Spinal cord (tissue), 10 donors: ENCODE measurements around the gene FSTL3. TPM values are rescaled to one million over a fixed set of nuclear protein-coding genes. Genes with fewer than 3 reads are reported as not detected.
"Not testable (repeated sequence)": the region's sequence is repeated elsewhere in the genome, so short reads cannot be mapped to it uniquely, and the experiment has no call there.

Experiments
- DNase-seq, 6 donors: peaks; one replicate each; pipeline versions ENCODE4 v3.0.0 to v3.0.0-alpha.2; 2013 to 2015; ENCODE audit warnings: low spot score in 6 of 6, low read depth in 4 of 6
- H3K27ac ChIP-seq: one replicate; pipeline ENCODE4 v1.5.1; 2013; ENCODE audit warnings: low read depth, low read length, control low read depth
- H3K27me3 ChIP-seq: one replicate; pipeline ENCODE4 v1.6.1; 2013; ENCODE audit warnings: low read length; ENCODE audit not compliant: control insufficient read depth, insufficient read depth
- H3K36me3 ChIP-seq: one replicate; pipeline ENCODE4 v1.6.1; 2013; ENCODE audit warnings: low read length; ENCODE audit not compliant: control insufficient read depth, insufficient read depth
- H3K4me1 ChIP-seq: one replicate; pipeline ENCODE4 v1.6.1; 2013; ENCODE audit warnings: low read length; ENCODE audit not compliant: control insufficient read depth, insufficient read depth
- H3K4me3 ChIP-seq: one replicate; pipeline ENCODE4 v1.5.1; 2013; ENCODE audit warnings: low read depth, low read length, control low read depth
- H3K9me3 ChIP-seq: one replicate; pipeline ENCODE4 v1.6.1; 2013; ENCODE audit warnings: low read length; ENCODE audit not compliant: control insufficient read depth, insufficient read depth
- WGBS: methylation state at CpG from one replicate; pipeline ENCODE4 v1.1.5; 2013; ENCODE audit warnings: missing lambda C conversion rate; ENCODE audit not compliant: insufficient coverage; 5-methylcytosine and 5-hydroxymethylcytosine counted together
- polyA plus RNA-seq, 2 donors: library from polyadenylated mRNA; unstranded; fragments of 120-200 nt; gene quantifications; one replicate each; pipeline ENCODE4 v1.2.1, GENCODE V29; 2013; ENCODE audit not compliant: insufficient read length in 2 of 2
- total RNA-seq, 2 donors: library from RNA; depleted of rRNA in 1 of 2; stranded (reverse); fragments of 120-200 nt in 1 of 2; fragments of >200 nt in 1 of 2; gene quantifications; one replicate each; pipeline versions ENCODE4 v1.2.3 to v1.2.4, GENCODE V29; 2013 to 2014
- donor health status: healthy.

FSTL3 gene
- total and polyA plus RNA-seq, 4 donors: 11.3 to 32.1 (median 15.0) TPM

- no peak for DNase-seq
- Histone ChIP-seq H3K27ac (no peak overlapping the region), H3K4me1 (peaks cover 60% of the 10 kb centered on the region), H3K9me3 (no peaks in the 10 kb centered on the region), H3K36me3 (peaks cover 56% of the 10 kb centered on the region), H3K27me3 (no peaks in the 10 kb centered on the region), H3K4me3 (peak overlapping the region; percentile 50)
- WGBS: 75% methylated on average over 20 of the region's 20 CpGs
Measured at GRCh38 chr19:660793-661426, 15.3 kb upstream of the FSTL3 start.

GRCh38 chr19:661427-662196 lies 14.6 kb upstream of the FSTL3 start:
- H3K4me3 ChIP-seq: peak overlapping the region; percentile 50
- H3K9me3 ChIP-seq: no peaks in the 10 kb centered on the region
- H3K27me3 ChIP-seq: no peaks in the 10 kb centered on the region
- H3K27ac ChIP-seq: no peak overlapping the region
- peaks cover 51% of the 10 kb centered on the region for H3K36me3 ChIP-seq
- DNase-seq: no peak
- H3K4me1 ChIP-seq: peaks cover 60% of the 10 kb centered on the region
- 36% methylated on average over 28 of the region's 31 CpGs for WGBS

DNA sequence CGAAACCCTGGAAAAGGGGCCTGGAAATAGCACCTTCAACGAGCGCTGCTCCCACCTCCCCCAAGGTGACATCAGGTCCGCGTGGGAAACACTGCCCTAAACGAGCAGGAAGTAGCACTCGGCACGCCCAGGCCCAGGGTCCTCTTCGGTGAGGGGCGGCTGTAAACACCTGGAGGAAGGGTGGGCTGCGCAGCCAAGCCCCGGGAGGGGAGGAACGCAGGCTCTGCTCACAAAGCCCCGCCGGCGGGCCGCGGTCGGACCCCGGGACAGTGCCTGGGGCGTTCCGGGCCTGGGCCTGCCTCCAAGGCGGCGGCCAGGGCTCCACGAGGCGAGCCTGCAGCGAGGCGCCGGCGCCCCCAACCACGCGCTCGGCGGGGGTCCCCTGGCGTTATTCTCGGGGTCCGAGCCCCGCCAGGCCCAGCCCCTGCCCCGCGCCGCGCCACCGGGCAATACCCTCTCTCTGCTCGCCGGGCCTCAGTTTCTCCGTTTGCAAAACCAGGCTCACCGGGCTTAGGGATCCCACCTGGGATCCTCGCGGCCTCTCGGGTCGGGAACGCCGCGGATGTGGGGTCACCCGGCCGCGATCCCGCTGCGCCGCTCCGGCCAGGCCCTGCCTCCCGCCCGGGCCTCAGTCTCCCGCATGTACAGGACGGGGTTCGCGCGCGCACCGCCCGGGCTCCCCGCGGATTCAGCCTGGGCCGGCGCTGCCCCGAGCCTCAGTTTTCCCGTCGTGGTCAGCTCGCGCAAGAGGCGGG lies 13.8 kb upstream of the FSTL3 start:
- WGBS: 1% methylated on average over 81 of the region's 81 CpGs
- Histone ChIP-seq H3K36me3 (peaks cover 44% of the 10 kb centered on the region), H3K4me3 (peak overlapping the region; percentile 50), H3K4me1 (peaks cover 55% of the 10 kb centered on the region), H3K27me3 (no peaks in the 10 kb centered on the region), H3K27ac (no peak overlapping the region), H3K9me3 (no peaks in the 10 kb centered on the region)
- DNase-seq: no peak

DNA sequence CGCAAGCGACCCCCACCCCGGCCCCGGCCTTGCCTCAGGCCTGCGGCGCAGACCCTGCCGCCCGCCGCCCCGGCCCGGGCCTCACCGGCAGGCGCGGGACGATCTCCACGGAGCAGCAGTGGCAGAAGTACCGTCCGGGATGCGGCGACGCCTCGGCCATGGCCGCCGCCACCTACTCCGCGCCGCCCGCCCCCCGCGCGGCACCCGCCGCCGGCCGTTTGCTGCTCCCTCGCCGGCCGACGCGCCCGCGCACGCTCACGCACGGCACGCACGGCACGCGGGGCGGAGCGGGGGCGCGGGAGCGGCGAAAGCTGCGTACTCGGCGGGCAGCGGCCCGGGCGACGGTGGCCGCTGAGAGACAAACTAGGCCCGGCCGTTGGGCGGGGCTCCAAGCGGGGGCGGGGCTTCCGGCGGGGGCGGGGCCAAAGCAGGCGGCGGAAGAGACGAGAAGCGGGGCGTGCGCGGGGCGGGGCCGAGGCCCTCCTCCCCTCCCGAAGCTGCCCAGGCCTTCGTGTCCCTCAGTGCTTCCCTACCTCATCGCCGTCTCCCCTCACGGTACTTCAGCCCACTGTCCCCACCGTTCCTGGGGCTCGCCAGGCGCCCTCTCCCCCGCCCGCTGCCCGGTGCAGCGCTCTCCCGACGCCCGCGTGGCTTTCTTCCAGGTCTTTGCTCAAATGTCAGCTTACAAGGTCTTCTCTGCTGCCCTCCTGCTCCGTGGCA lies 13.1 kb upstream of the FSTL3 start, which contains the start of gene RNF126:
Gene RNF126 (minus strand): TSS at position 253 of the 720 bp plus-strand sequence. CDS start 93 bp downstream, at position 160.
- under 1% methylated on average over 97 of the region's 97 CpGs for WGBS
- H3K9me3 ChIP-seq: no peaks in the 10 kb centered on the region
- peak; percentile 73 to 97 (median 86) for DNase-seq
- peaks cover 36% of the 10 kb centered on the region for H3K36me3 ChIP-seq
- H3K27me3 ChIP-seq: no peaks in the 10 kb centered on the region
- peaks cover 50% of the 10 kb centered on the region for H3K4me1 ChIP-seq
- peak within 1 kb of the TSS; percentile 50 for H3K4me3 ChIP-seq
- H3K27ac ChIP-seq: peak within 1 kb of the TSS; percentile 92

- Histone ChIP-seq H3K4me3 (peak overlapping the region; percentile 46), H3K9me3 (no peaks in the 10 kb centered on the region), H3K4me1 (peaks cover 47% of the 10 kb centered on the region), H3K36me3 (peaks cover 30% of the 10 kb centered on the region), H3K27ac (peak overlapping the region; percentile 92), H3K27me3 (no peaks in the 10 kb centered on the region)
- DNase-seq: no peak
- WGBS: 44% methylated on average over 16 of the region's 18 CpGs
Measured at GRCh38 chr19:663682-664117, 12.5 kb upstream of the FSTL3 start.

- Histone ChIP-seq H3K27ac (no peak overlapping the region), H3K9me3 (no peaks in the 10 kb centered on the region), H3K4me3 (no peak overlapping the region), H3K36me3 (peaks cover 19% of the 10 kb centered on the region), H3K4me1 (peaks cover 44% of the 10 kb centered on the region), H3K27me3 (no peaks in the 10 kb centered on the region)
- peak; percentile 63 to 96 (median 70) for DNase-seq
- 9% methylated on average over 24 of the region's 24 CpGs for whole genome bisulfite sequencing
Measured at GRCh38 chr19:664913-665443, 11.2 kb upstream of the FSTL3 start.

DNA sequence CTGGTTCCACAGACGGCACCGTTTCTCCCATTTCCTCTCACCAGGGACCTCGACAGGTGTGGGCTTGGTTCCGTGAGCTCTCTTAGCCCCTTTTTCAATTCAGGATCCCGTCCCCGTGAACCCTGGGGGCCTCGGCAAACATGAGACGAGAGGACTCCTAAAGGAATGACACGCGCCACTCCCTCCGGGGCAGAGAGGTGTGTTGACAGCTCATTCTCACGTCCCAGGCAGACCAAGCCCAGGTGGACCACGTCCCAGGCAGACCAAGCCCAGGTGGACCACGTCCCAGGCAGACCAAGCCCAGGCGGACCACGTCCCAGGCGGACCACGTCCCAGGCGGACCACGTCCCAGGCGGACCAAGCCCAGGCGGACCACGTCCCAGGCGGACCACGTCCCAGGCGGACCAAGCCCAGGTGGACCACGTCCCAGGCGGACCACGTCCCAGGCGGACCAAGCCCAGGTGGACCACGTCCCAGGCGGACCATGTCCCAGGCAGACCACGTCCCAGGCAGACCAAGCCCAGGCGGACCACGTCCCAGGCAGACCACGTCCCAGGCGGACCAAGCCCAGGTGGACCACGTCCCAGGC lies 9.1 kb upstream of the FSTL3 start:
- not testable (repeated sequence) for H3K27me3 ChIP-seq, H3K4me3 ChIP-seq, H3K36me3 ChIP-seq, H3K27ac ChIP-seq, H3K9me3 ChIP-seq, DNase-seq
- WGBS: 91% methylated on average over 28 of the region's 38 CpGs
- peaks cover 23% of the 10 kb centered on the region for H3K4me1 ChIP-seq

DNA sequence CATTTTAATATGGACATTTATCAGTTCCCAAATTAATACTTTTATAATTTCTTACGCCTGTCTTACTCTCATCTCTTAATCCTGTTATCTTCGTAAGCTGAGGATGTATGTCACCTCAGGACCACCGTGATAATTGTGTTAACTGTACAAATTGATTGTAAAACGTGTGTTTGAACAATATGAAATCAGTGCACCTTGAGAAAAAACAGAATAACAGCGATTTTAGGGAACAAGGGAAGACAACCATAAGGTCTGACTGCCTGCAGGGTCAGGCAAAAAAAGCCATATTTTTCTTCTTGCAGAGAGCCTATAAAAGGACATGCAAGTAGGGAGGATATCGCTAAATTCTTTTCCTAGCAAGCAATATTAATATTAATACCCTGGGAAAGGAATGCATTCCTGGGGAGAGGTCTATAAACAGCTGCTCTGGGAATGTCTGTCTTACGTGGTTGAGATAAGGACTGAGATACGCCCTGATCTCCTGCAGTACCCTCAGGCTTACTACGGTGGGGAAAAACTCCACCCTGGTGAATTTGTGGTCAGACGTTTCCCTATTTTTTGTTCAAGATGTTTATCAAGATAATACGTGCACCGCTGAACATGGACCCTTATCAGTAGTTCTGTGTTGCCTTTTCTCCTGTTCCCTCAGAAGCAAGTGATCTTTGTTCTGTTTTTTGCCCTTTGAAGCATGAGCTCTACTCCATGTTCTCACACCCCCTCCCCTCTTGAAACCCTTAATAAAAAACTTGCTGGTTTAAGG lies 7.3 kb upstream of the FSTL3 start:
- H3K36me3 ChIP-seq, H3K9me3 ChIP-seq, DNase-seq, H3K27me3 ChIP-seq, H3K27ac ChIP-seq, H3K4me3 ChIP-seq: not testable (repeated sequence)
- WGBS: 66% methylated on average over 7 of the region's 12 CpGs
- peaks cover 19% of the 10 kb centered on the region for H3K4me1 ChIP-seq
